MCF 10A (cell line): Measurements from ENCODE around the gene TRIM26. TPM values are rescaled to one million over a fixed set of nuclear protein-coding genes. Genes with fewer than 3 reads are reported as not detected.

Experiments
- BruUV-seq: library from RNA; stranded (reverse); fragments of 400-500 nt; replicated peaks from 2 replicates; lab custom pipeline; 2021; lab: Mats Ljungman, UMichigan
- CTCF ChIA-PET: fragments of 300-600 bp; sonication (Branson Sonifier 250); formaldehyde crosslinking; extraction: SDS; loops from one replicate; lab custom pipeline; 2021; ENCODE audit warnings: antibody characterized with exemption, inconsistent platforms; lab: Yijun Ruan, JAX
- POLR2A ChIA-PET: fragments of 300-600, 350-650 bp; sonication (Branson Sonifier 250); formaldehyde crosslinking; extraction: SDS; loops from one replicate; lab custom pipeline; 2020; ENCODE audit warnings: antibody characterized with exemption, inconsistent platforms; lab: Yijun Ruan, JAX
- DNase-seq: peaks from one replicate; pipeline ENCODE4 v3.0.0-alpha.2; 2018; ENCODE audit not compliant: unreplicated experiment
- H3K27ac Mint-ChIP-seq: one replicate; pipeline ENCODE4 v1.8.0; 2022; ENCODE audit warnings: mild to moderate bottlenecking, low read depth, mixed read lengths; ENCODE audit not compliant: unreplicated experiment
- H3K27me3 Mint-ChIP-seq: one replicate; pipeline ENCODE4 v1.8.0; 2022; ENCODE audit warnings: mixed read lengths; ENCODE audit not compliant: insufficient read depth, unreplicated experiment
- H3K36me3 Mint-ChIP-seq: one replicate; pipeline ENCODE4 v1.8.0; 2022; ENCODE audit warnings: mild to moderate bottlenecking, moderate library complexity, mixed read lengths; ENCODE audit not compliant: insufficient read depth, unreplicated experiment
- H3K4me1 Mint-ChIP-seq: one replicate; pipeline ENCODE4 v1.8.0; 2022; ENCODE audit warnings: mixed read lengths; ENCODE audit not compliant: insufficient read depth, unreplicated experiment
- H3K4me3 Mint-ChIP-seq: one replicate; pipeline ENCODE4 v1.8.0; 2022; ENCODE audit warnings: mild to moderate bottlenecking, moderate library complexity, mixed read lengths; ENCODE audit not compliant: unreplicated experiment
- H3K9me3 Mint-ChIP-seq: one replicate; pipeline ENCODE4 v1.8.0; 2022; ENCODE audit warnings: mixed read lengths; ENCODE audit not compliant: unreplicated experiment
- intact Hi-C: fragments of 100-400 bp; cut with micrococcal nuclease; formaldehyde crosslinking; loops from 2 replicates; pipeline ENCODE4 v1.14.1; 2022
- total RNA-seq: library from RNA; stranded (reverse); gene quantifications from 2 replicates; pipeline ENCODE4 v1.2.3, GENCODE V29; 2022
- TF ChIP-seq, protein P1 (sequence below): fragments of 200-600 bp; IDR thresholded peaks from one replicate; pipeline ENCODE4 v1.8.0; 2022; ENCODE audit warnings: antibody characterized with exemption, mild to moderate bottlenecking; ENCODE audit not compliant: unreplicated experiment

The TRIM26 gene
- total RNA-seq, 1 experiment from 2014 or later, result 60.6 TPM

DNA sequence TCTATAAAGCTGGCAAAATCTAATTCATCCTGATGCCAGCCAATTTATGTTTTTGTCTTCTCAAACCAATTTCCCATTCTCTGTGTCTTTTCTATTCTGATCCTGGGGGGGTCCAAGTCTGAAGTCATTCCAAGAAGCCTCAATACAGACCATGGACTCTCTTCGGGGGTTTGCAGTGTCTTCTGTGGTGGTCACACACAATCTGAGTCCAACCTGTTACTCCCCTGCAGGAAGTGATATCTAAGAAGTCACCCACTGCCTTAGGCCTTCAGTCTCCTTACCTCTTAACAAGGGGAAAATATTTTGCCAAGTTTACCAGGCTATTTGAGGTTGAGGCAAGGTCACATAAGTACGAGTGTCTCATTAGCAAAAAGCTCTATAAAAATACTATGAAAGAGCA is 1.9 kb downstream of the TRIM26 start:
- H3K9me3 Mint-ChIP-seq, result no peaks in the 10 kb centered on the region
- POLR2A ChIA-PET, result interaction anchor here (0.7 to 4.1 kb wide), 5 partner anchors 8 to 150 kb away, joined by 3 to 28 read pairs (median 19); partner anchors contain the start of genes POLR1H and PPP1R11
- intact Hi-C loops, result no loop called here
- H3K4me3 Mint-ChIP-seq, result peak overlapping the region; percentile 90
- peaks cover 52% of the 10 kb centered on the region for H3K4me1 Mint-ChIP-seq
- TF ChIP-seq, protein P1, sequence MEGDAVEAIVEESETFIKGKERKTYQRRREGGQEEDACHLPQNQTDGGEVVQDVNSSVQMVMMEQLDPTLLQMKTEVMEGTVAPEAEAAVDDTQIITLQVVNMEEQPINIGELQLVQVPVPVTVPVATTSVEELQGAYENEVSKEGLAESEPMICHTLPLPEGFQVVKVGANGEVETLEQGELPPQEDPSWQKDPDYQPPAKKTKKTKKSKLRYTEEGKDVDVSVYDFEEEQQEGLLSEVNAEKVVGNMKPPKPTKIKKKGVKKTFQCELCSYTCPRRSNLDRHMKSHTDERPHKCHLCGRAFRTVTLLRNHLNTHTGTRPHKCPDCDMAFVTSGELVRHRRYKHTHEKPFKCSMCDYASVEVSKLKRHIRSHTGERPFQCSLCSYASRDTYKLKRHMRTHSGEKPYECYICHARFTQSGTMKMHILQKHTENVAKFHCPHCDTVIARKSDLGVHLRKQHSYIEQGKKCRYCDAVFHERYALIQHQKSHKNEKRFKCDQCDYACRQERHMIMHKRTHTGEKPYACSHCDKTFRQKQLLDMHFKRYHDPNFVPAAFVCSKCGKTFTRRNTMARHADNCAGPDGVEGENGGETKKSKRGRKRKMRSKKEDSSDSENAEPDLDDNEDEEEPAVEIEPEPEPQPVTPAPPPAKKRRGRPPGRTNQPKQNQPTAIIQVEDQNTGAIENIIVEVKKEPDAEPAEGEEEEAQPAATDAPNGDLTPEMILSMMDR, result no peak
- H3K27me3 Mint-ChIP-seq, result no peaks in the 10 kb centered on the region
- H3K27ac Mint-ChIP-seq, result peak overlapping the region; percentile 96
- BruUV-seq, result no TSS peak
- CTCF ChIA-PET, result interaction anchor here (1.0 kb wide), 2 partner anchors 108 to 109 kb away, joined by 3 to 6 read pairs; no protein-coding TSS in a partner anchor
- H3K36me3 Mint-ChIP-seq, result peaks cover 29% of the 10 kb centered on the region
- DNase-seq, result no peak

DNA sequence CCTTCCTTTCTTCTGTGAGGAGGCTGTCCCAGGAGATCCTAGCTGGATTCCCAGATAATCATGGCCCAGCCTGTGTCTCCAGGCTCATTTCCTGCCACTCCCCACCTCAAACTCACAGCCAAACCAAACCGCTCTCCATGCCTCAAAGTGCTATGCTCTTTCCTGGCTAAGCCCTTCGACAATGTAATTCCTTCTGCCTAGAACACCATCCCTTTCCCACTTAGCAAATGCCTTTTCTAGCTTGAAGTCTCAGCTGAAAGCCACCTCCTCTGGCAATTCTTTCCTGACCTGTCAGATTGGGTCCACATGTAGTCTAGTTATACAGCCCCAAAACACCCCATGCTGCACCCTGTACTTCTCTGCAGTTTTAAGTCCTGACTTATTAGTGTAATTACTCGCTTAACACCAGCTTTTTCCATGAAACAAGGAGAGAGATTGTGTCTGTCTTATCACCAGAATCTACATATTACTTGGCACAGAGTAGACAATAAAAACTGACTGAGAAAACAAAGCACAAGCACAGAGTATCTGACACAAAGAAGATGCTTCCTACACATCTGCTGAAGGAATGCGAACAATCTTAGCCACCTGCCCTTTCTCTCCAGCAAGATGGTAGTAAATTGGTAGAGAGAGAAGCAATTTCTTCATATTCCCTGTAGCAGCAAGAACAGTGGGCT is 5.4 kb downstream of the TRIM26 start:
- peak overlapping the region; percentile 50 for H3K4me3 Mint-ChIP-seq

DNA sequence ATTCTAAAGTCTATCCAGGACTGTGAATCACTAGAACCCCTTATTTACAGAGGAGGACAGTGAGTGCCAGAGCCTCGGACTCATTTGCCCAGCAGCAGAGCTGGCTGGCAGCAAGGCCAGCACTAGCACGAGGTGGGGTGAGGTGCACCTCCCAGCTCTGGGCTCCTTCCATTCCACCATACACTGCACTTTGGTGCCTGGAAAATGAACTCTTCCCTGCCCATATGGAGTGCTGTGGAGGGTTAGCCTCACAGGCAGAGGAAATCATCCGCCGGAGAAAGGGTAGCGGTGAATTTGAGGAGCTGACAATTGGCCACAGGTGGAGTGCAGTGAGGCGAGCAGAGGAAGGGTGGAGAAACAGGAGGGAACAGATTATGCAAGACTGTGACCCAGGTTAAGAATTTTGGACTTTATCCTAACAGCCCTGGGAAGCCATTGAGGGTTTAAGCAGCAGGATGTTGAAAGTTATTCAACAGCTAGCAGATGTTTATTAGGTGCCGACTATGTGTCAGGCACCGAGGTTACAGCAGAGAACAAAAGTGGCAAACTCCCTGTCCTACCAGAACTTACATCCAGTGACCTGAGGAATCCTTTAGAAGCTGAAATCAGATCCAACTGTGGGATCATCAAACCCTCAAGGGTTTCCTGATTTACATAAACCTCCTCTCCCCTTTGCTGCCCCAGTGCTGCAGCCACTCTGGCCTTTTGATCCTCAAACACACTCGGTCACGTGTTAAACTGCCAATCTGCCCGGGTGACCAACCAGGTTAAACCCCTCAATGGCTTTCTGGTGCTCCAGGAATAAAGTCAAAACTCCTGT is 6.2 kb downstream of the TRIM26 start:
- intact Hi-C loops, result no loop called here
- peak overlapping the region; percentile 50 for H3K4me3 Mint-ChIP-seq

More for the DNA sequence above, 5.4 kb downstream of the TRIM26 start:
- TF ChIP-seq, protein P1, result no peak
- peaks cover 45% of the 10 kb centered on the region for H3K36me3 Mint-ChIP-seq
- no peaks in the 10 kb centered on the region for H3K27me3 Mint-ChIP-seq
- intact Hi-C loops, result no loop called here
- peak; percentile 58 for DNase-seq
- peaks cover 48% of the 10 kb centered on the region for H3K4me1 Mint-ChIP-seq
- H3K27ac Mint-ChIP-seq, result peak overlapping the region; percentile 36
- BruUV-seq, result no TSS peak
- H3K9me3 Mint-ChIP-seq, result no peaks in the 10 kb centered on the region
- ChIA-PET CTCF (interaction anchor here (0.8 to 1.6 kb wide), 3 partner anchors 12 to 76 kb away, joined by 3 to 6 read pairs (median 3); no protein-coding TSS in a partner anchor), POLR2A (interaction anchor here (0.7 to 2.6 kb wide), 13 partner anchors 8 to 146 kb away, joined by 3 to 14 read pairs (median 6); partner anchors contain the start of genes PPP1R11 and TRIM39)

More for the DNA sequence above, 6.2 kb downstream of the TRIM26 start:
- H3K9me3 Mint-ChIP-seq, result no peaks in the 10 kb centered on the region
- ChIA-PET CTCF (interaction anchor here (0.6 to 1.6 kb wide), 4 partner anchors 12 to 1788 kb away, joined by 3 to 6 read pairs (median 4); no protein-coding TSS in a partner anchor), POLR2A (interaction anchor here (0.5 to 2.6 kb wide), 18 partner anchors 9 to 996 kb away, joined by 3 to 14 read pairs (median 4); partner anchors contain the start of genes POLR1H, PPP1R11 and TRIM39)
- DNase-seq, result peak; percentile 87
- H3K36me3 Mint-ChIP-seq, result peaks cover 49% of the 10 kb centered on the region
- TF ChIP-seq, protein P1, result no peak
- no TSS peak for BruUV-seq
- peak overlapping the region; percentile 36 for H3K27ac Mint-ChIP-seq
- H3K4me1 Mint-ChIP-seq, result peaks cover 50% of the 10 kb centered on the region
- H3K27me3 Mint-ChIP-seq, result no peaks in the 10 kb centered on the region
